Heart right ventricle (tissue), 16 donors: Measurements from ENCODE around the gene NELL1. TPM values are rescaled to one million over a fixed set of nuclear protein-coding genes. Genes with fewer than 3 reads are reported as not detected.

Experiments used
- ATAC-seq, 8 donors: fragments of 200-7000 bp; cut with Tn5 transposase; one replicate each; pipeline ENCODE4 v1.9.1; 2020; ENCODE audit warnings: mild to moderate bottlenecking in 8 of 8, moderate library complexity in 8 of 8, moderate number of reproducible peaks in 1 of 8
- DNase-seq, 2 donors: peaks; one replicate each; pipeline ENCODE4 v3.0.0-alpha.2; 2020
- H3K27ac ChIP-seq, 10 donors: fragments of 200-600 bp; sonication (generic) in 2 of 10; one replicate each; pipeline versions ENCODE4 v1.5.0 to v1.8.0; 2020 to 2022; ENCODE audit warnings: mild to moderate bottlenecking in 3 of 10
- H3K27me3 ChIP-seq, 7 donors: fragments of 200-600 bp; one replicate each; pipeline ENCODE4 v1.8.0; 2021 to 2022; ENCODE audit warnings: mild to moderate bottlenecking in 2 of 7
- H3K36me3 ChIP-seq, 9 donors: fragments of 200-600 bp; sonication (generic) in 1 of 9; one replicate each; pipeline versions ENCODE4 v1.5.0 to v1.8.0; 2020 to 2022; ENCODE audit warnings: mild to moderate bottlenecking in 2 of 9
- H3K4me1 ChIP-seq, 9 donors: fragments of 200-600 bp; sonication (generic) in 1 of 9; one replicate each; pipeline versions ENCODE4 v1.5.0 to v1.8.0; 2020 to 2022; ENCODE audit warnings: mild to moderate bottlenecking in 4 of 9
- H3K4me3 ChIP-seq, 10 donors: fragments of 200-600 bp; sonication (generic) in 2 of 10; one replicate each; pipeline versions ENCODE4 v1.5.0 to v1.8.0; 2020 to 2022; ENCODE audit warnings: mild to moderate bottlenecking in 7 of 10, moderate library complexity in 2 of 10
- H3K9me3 ChIP-seq, 11 donors: fragments of 200-600 bp in 10 of 11; sonication (generic) in 2 of 11; one replicate each; pipeline versions ENCODE4 v1.5.0 to v1.8.0; 2013 to 2022; ENCODE audit warnings: mild to moderate bottlenecking in 2 of 11, control low read depth in 1 of 11, moderate library complexity in 1 of 11
- WGBS, 2 donors: extraction: QIAGEN DNeasy Blood & Tissue Kit; methylation state at CpG; one replicate each; pipeline ENCODE4 v1.1.7; 2013; ENCODE audit warnings: inconsistent platforms in 1 of 2; 5-methylcytosine and 5-hydroxymethylcytosine counted together
- intact Hi-C, 10 donors: fragments of 100-400 bp; cut with DNase I; formaldehyde crosslinking; loops; one replicate each; pipeline versions ENCODE4 v1.11.1 to v1.14.2; 2022
- polyA plus RNA-seq, 2 donors: library from polyadenylated mRNA; stranded (reverse); fragments of 200-250 nt; gene quantifications; one replicate each; pipeline ENCODE4 v1.2.3, GENCODE V29; 2013
- total RNA-seq, 10 donors: library from RNA; stranded (reverse); fragmentation: NEBNext Ultra II Directional in 3 of 10; extraction: Animal tissue kit (Norgen Biotek cat#: 25700) in 3 of 10; gene quantifications; one replicate each; pipeline versions ENCODE4 v1.2.1 to v1.2.4, GENCODE V29; 2021 to 2023
- TF ChIP-seq, protein P1 (sequence below), 9 donors: fragments of 200-600 bp; sonication (generic) in 2 of 9; IDR thresholded peaks; one replicate each; pipeline versions ENCODE4 v1.5.0 to v1.8.0; 2021 to 2022; ENCODE audit warnings: antibody characterized with exemption in 9 of 9, mild to moderate bottlenecking in 5 of 9, moderate library complexity in 1 of 9
- donor health status: Arrhythmogenic right ventricular cardiomyopathy.
- donor health status: ischemic (EF 13 %, LVEDD 7.1; RV severe dilation, severe dysfunction).
- donor health status: healthy with polysubstance abuse.
- donor health status: DM: no; HTN: yes; CAD: no.
- donor health status: DM: no; HTN: no; CAD: no.
- donor health status: ischemic (EF 25% LVEDD 6.9; RV normal size, moderate dysfunction).
- donor health status: ischemic (EF 25% LVEDD 5.7; RV mildly dilated, moderate dysfunction).
- donor health status: healthy.
- donor health status: DM: yes; HTN: yes; CAD: no.
- donor health status: Ischemic cardiomyopathy.
- donor health status: ischemic (EF 35%, LVEDD 5.7; RV mildly dilated, moderate dysfunction).
- donor health status: nonischemic (EF 11% LVEDD 7.7; RV severe dilation, severe dysfunction).
- donor health status: DM: yes; HTN: yes; CAD: no.
- donor health status: PGD.
- donor health status: ischemic (EF 29% LVEDD 5.4; RV normal size, mild dysfunction).
- donor health status: nonischemic (EF 23%, LVEDD 6.1; RV moderate dilation, normal function).

Gene NELL1
- total and polyA plus RNA-seq, 12 donors, result not detected

DNA sequence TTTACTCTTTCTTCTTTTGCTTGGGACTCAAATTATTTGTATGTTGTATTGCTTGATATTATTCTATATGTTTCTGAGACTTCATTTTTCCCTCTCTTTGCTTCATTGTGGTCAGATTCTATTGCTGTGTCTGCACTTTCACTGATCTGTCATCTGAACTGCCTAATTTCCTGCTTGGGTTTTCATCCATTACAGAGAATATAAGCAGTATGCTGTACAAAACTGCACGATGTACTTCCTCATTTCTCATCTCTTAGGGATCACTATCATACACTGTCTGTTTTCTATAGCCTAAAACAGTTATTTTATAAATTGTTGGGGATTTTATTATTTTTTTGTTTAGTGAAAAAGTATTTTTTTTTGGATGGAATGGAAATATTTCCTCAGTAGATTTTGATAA, 786.8 kb downstream of the NELL1 start:
- intact Hi-C loops, result no loop called here
- H3K4me3 ChIP-seq, result no peak overlapping the region
- WGBS, 2 donors, result 47 to 63% methylated on average over 1 of the region's 1 CpG

DNA sequence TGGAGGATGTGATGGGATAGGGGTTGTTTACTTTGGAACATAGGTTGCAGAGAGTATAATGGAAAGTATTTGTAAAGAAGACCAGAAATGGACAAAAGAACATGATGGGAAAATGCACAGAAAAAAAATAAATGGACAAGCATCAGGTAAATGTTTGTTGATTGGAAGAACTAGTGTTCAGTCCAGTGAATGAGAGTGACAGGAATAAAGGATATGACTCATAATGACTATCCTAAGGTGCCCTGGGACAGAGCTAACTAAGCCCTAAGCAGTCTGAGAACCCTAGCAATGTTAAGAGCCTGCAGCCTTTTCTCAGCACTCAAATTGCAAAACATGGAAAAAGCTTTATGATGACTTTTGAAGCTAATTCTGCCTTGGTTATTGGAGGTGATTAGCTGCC, 790.7 kb downstream of the NELL1 start:
- intact Hi-C loops, result no loop called here
- ATAC-seq (no peak), DNase-seq (no peak)
- TF ChIP-seq, protein P1, sequence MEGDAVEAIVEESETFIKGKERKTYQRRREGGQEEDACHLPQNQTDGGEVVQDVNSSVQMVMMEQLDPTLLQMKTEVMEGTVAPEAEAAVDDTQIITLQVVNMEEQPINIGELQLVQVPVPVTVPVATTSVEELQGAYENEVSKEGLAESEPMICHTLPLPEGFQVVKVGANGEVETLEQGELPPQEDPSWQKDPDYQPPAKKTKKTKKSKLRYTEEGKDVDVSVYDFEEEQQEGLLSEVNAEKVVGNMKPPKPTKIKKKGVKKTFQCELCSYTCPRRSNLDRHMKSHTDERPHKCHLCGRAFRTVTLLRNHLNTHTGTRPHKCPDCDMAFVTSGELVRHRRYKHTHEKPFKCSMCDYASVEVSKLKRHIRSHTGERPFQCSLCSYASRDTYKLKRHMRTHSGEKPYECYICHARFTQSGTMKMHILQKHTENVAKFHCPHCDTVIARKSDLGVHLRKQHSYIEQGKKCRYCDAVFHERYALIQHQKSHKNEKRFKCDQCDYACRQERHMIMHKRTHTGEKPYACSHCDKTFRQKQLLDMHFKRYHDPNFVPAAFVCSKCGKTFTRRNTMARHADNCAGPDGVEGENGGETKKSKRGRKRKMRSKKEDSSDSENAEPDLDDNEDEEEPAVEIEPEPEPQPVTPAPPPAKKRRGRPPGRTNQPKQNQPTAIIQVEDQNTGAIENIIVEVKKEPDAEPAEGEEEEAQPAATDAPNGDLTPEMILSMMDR (IDR thresholded peaks at IDR 0.05), result no peak
- Histone ChIP-seq H3K9me3 (peaks cover 0 to 9% (median 0%) of the 10 kb centered on the region in 11 donors), H3K4me1 (no peaks in the 10 kb centered on the region), H3K4me3 (no peak overlapping the region), H3K27me3 (no peaks in the 10 kb centered on the region), H3K27ac (no peak overlapping the region), H3K36me3 (no peaks in the 10 kb centered on the region)

More for the DNA sequence above, 786.8 kb downstream of the NELL1 start:
- H3K36me3 ChIP-seq, result no peaks in the 10 kb centered on the region
- peaks cover 0 to 6% (median 0%) of the 10 kb centered on the region in 11 donors for H3K9me3 ChIP-seq
- ATAC-seq (no peak), DNase-seq (no peak)
- H3K27me3 ChIP-seq, result no peaks in the 10 kb centered on the region
- no peaks in the 10 kb centered on the region for H3K4me1 ChIP-seq
- H3K27ac ChIP-seq, result no peak overlapping the region
- TF ChIP-seq, protein P1 (IDR thresholded peaks at IDR 0.05), result no peak

DNA sequence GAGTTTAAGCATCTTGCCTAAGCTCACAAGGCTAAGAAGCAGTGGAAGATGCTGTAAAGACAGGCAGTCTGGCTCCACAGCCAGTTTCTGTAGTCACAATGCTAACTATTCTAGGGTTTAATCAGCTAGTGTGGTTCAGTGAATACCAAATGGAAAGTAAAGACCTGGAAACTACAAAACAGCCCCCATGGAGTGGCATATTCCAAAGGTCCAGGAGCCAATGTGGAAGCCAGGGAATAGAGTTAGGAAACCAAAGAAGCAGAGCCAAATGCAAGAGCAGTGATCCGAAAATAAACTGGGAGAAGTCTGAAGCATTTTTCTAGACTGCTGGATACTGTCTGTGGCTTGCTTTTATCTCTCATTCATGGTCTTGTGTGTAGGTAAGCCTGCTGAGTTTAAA, 792.3 kb downstream of the NELL1 start:
- WGBS, 2 donors, result 56 to 58% methylated on average over 1 of the region's 1 CpG
- TF ChIP-seq, protein P1 (IDR thresholded peaks at IDR 0.05), result no peak
- no peak overlapping the region for H3K4me3 ChIP-seq
- ATAC-seq (no peak), DNase-seq (no peak)
- intact Hi-C loops, result no loop called here
- peaks cover 0 to 9% (median 0%) of the 10 kb centered on the region in 11 donors for H3K9me3 ChIP-seq
- H3K27me3 ChIP-seq, result no peaks in the 10 kb centered on the region
- no peaks in the 10 kb centered on the region for H3K4me1 ChIP-seq
- H3K27ac ChIP-seq, result no peak overlapping the region
- H3K36me3 ChIP-seq, result no peaks in the 10 kb centered on the region

DNA sequence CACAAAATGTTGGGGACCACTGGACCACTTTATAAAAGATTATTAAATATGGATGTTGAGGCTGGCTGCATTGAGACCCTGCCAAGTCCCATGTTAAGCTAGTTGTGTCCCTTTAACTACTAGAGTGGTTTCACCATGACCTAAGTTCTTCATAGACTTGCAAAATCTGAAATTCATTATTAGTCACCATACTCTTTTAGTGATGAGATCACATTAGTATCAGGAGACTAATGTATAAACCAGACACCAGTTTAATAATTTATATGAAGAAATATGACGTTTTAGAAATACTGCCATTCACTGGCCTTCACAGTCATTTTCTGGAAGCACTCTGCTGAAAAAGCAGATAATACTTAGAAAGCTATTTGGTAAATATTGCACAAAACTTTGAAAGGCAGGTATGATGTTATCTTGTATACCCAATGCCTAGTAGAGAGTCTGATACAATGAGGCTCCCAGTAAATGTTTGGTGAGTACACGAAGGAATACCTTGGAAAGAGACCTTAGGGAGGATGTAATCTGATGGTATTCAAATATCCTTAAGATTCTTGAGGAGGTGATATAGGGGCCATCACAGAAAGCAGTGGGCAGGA, 795.3 kb downstream of the NELL1 start:
- H3K27ac ChIP-seq, result no peak overlapping the region
- peaks cover 0 to 9% (median 0%) of the 10 kb centered on the region in 11 donors for H3K9me3 ChIP-seq
- 62 to 65% methylated on average over 2 of the region's 2 CpGs for WGBS, 2 donors
- H3K36me3 ChIP-seq, result no peaks in the 10 kb centered on the region
- no peak for DNase-seq
- H3K27me3 ChIP-seq, result no peaks in the 10 kb centered on the region
- intact Hi-C loops, result no loop called here
- no peak for ATAC-seq
- H3K4me3 ChIP-seq, result no peak overlapping the region
- no peaks in the 10 kb centered on the region for H3K4me1 ChIP-seq
- TF ChIP-seq, protein P1 (IDR thresholded peaks at IDR 0.05), result no peak
